GF-D8 (cell line): Measurements from ENCODE around the gene WWC2.

Experiments used
- DNase-seq: peaks from one replicate; lab custom pipeline; 2025; lab: John Stamatoyannopoulos, UW

Gene WWC2

GRCh38 chr4:183329954-183330742 lies 231.1 kb downstream of the WWC2 start:
- no peak for DNase-seq

- DNase-seq = no peak
These were observed 231.8 kb downstream of the WWC2 start for GRCh38 chr4:183330841-183331240.

- DNase-seq = no peak
These were observed 233.4 kb downstream of the WWC2 start for GRCh38 chr4:183332447-183332846.

GRCh38 chr4:183333202-183333601 lies 234.1 kb downstream of the WWC2 start:
- DNase-seq = no peak

GRCh38 chr4:183333983-183334382 lies 234.9 kb downstream of the WWC2 start:
- no peak for DNase-seq

GRCh38 chr4:183335369-183335940 lies 236.4 kb downstream of the WWC2 start:
- no peak for DNase-seq

GRCh38 chr4:183337349-183337748 lies 238.3 kb downstream of the WWC2 start:
- DNase-seq = no peak

- DNase-seq = no peak
These were observed 238.8 kb downstream of the WWC2 start for GRCh38 chr4:183337833-183338232.

GRCh38 chr4:183342541-183343533 lies 243.8 kb downstream of the WWC2 start:
- no peak for DNase-seq

GRCh38 chr4:183343730-183344129 lies 244.7 kb downstream of the WWC2 start:
- DNase-seq = no peak

GRCh38 chr4:183344523-183345255 lies 245.6 kb downstream of the WWC2 start:
- no peak for DNase-seq

GRCh38 chr4:183345261-183345660 lies 246.2 kb downstream of the WWC2 start:
- no peak for DNase-seq

GRCh38 chr4:183347146-183347545 lies 248.1 kb downstream of the WWC2 start:
- DNase-seq = no peak

GRCh38 chr4:183347566-183347965 lies 248.5 kb downstream of the WWC2 start:
- no peak for DNase-seq

GRCh38 chr4:183348136-183348535 lies 249.1 kb downstream of the WWC2 start:
- DNase-seq = no peak

- DNase-seq = no peak
These were observed 249.9 kb downstream of the WWC2 start for GRCh38 chr4:183348706-183349659.

GRCh38 chr4:183349673-183350072 lies 250.6 kb downstream of the WWC2 start:
- DNase-seq = no peak

- DNase-seq = no peak
These were observed 251.4 kb downstream of the WWC2 start for GRCh38 chr4:183350317-183351071.

GRCh38 chr4:183352546-183352945 lies 253.5 kb downstream of the WWC2 start:
- DNase-seq = no peak

GRCh38 chr4:183353557-183353956 lies 254.5 kb downstream of the WWC2 start:
- DNase-seq = no peak
